ENCODE results near the gene SAMD1. TPM values are rescaled to one million over a fixed set of nuclear protein-coding genes. Genes with fewer than 3 reads are reported as not detected.

The SAMD1 gene
- total and polyA plus RNA-seq, 2 of the 13 experiments (the other 11 are each of a cell fraction or from before 2014, with no cell fraction given) = 17.5 to 45.0 TPM

DNA sequence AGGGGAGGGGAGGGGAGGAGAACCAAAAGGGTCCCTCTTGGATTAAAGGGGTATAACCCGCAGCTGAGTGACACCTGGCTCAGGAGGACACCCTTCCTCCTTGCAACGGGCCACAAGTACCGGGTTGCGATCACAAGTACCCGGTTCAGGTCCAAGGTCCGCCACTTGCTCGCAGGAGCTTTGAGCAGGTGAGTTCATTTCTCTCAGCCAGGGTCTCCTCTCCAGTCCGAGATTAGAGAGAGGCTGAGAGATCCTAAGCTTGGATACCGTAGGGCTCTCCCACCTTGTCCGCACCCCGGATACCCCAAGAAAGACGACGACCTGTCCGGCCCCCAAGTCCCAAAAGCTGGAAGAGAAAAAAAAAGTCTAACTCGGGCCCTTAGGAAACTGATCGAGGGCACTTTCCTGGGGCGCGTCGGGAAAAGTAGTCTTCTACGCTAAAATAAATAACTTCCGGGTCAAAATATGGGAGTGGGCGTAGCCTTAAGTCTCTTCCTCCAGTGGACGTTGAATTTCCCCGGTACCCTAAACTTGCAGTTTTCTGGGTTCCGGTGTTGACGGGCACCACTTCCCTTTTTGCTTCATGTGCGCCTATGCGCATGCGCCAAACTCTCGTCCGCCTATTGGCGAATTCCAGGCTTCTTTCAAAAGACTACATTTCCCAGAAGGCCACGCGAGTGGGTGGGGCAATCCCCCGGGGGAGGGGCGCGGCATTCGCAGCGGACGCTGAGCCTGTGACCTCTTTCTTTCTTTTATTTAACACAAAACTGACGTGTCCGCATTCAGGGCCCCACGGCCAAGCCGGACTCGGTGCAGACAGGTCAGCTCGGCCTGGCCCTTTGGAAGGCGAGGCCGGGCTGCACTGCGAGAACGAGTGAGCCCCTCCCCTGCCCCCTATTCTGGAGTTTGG, 9.4 kb downstream of the SAMD1 start (continued):
- TF ChIP-seq DR1 (CRISPR knock-in tag; IDR thresholded peaks at IDR 0.05) (0 out of 2 replicates have a peak, but pooled peaks have one; percentile 39), ZNF850 (CRISPR knock-in tag; conservative IDR thresholded peaks at IDR 0.05) (no peak), CEBPG (CRISPR knock-in tag; IDR thresholded peaks at IDR 0.05) (peak; percentile 83), HDAC6 (IDR thresholded peaks at IDR 0.05; ENCODE audit: low read depth, low read length) (no peak), ZNF232 (CRISPR knock-in tag; IDR thresholded peaks at IDR 0.05; ENCODE audit: borderline replicate concordance) (no peak), ZNF337 (CRISPR knock-in tag; IDR thresholded peaks at IDR 0.05; ENCODE audit: borderline replicate concordance, low read depth) (no peak), FOSL1 (CRISPR knock-in tag; IDR thresholded peaks at IDR 0.05; ENCODE audit: borderline replicate concordance) (no peak), RAD51 (IDR thresholded peaks at IDR 0.05; ENCODE audit: borderline replicate concordance) (no peak), ZNF781 (CRISPR knock-in tag; IDR thresholded peaks at IDR 0.05; ENCODE audit: borderline replicate concordance, not compliant biosample characterization) (no peak), ZNF772 (CRISPR knock-in tag; IDR thresholded peaks at IDR 0.05) (no peak), PHB2 (IDR thresholded peaks at IDR 0.05; ENCODE audit: partially characterized antibody) (no peak), POLR2AphosphoS2 (IDR thresholded peaks at IDR 0.05; ENCODE audit: low read depth, low read length) (no peak), SOX6 (IDR thresholded peaks at IDR 0.05) (no peak), SOX6 (CRISPR knock-in tag; IDR thresholded peaks at IDR 0.05) (peak; percentile 44), KMT2B (CRISPR knock-in tag; IDR thresholded peaks at IDR 0.05) (peak; percentile 68)
- TF ChIP-seq, protein P1, sequence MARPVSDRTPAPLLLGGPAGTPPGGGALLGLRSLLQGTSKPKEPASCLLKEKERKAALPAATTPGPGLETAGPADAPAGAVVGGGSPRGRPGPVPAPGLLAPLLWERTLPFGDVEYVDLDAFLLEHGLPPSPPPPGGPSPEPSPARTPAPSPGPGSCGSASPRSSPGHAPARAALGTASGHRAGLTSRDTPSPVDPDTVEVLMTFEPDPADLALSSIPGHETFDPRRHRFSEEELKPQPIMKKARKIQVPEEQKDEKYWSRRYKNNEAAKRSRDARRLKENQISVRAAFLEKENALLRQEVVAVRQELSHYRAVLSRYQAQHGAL (CRISPR knock-in tag; IDR thresholded peaks at IDR 0.05; ENCODE audit: not compliant biosample characterization) = no peak
- TF ChIP-seq, protein P2, sequence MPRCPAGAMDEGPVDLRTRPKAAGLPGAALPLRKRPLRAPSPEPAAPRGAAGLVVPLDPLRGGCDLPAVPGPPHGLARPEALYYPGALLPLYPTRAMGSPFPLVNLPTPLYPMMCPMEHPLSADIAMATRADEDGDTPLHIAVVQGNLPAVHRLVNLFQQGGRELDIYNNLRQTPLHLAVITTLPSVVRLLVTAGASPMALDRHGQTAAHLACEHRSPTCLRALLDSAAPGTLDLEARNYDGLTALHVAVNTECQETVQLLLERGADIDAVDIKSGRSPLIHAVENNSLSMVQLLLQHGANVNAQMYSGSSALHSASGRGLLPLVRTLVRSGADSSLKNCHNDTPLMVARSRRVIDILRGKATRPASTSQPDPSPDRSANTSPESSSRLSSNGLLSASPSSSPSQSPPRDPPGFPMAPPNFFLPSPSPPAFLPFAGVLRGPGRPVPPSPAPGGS (CRISPR knock-in tag; IDR thresholded peaks at IDR 0.05) = no peak
- TF ChIP-seq, protein P3, sequence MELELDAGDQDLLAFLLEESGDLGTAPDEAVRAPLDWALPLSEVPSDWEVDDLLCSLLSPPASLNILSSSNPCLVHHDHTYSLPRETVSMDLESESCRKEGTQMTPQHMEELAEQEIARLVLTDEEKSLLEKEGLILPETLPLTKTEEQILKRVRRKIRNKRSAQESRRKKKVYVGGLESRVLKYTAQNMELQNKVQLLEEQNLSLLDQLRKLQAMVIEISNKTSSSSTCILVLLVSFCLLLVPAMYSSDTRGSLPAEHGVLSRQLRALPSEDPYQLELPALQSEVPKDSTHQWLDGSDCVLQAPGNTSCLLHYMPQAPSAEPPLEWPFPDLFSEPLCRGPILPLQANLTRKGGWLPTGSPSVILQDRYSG (CRISPR knock-in tag; IDR thresholded peaks at IDR 0.05) = no peak
- TF ChIP-seq, protein P4, sequence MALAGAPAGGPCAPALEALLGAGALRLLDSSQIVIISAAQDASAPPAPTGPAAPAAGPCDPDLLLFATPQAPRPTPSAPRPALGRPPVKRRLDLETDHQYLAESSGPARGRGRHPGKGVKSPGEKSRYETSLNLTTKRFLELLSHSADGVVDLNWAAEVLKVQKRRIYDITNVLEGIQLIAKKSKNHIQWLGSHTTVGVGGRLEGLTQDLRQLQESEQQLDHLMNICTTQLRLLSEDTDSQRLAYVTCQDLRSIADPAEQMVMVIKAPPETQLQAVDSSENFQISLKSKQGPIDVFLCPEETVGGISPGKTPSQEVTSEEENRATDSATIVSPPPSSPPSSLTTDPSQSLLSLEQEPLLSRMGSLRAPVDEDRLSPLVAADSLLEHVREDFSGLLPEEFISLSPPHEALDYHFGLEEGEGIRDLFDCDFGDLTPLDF (CRISPR knock-in tag; IDR thresholded peaks at IDR 0.05) = no peak
- TF ChIP-seq, protein P5, sequence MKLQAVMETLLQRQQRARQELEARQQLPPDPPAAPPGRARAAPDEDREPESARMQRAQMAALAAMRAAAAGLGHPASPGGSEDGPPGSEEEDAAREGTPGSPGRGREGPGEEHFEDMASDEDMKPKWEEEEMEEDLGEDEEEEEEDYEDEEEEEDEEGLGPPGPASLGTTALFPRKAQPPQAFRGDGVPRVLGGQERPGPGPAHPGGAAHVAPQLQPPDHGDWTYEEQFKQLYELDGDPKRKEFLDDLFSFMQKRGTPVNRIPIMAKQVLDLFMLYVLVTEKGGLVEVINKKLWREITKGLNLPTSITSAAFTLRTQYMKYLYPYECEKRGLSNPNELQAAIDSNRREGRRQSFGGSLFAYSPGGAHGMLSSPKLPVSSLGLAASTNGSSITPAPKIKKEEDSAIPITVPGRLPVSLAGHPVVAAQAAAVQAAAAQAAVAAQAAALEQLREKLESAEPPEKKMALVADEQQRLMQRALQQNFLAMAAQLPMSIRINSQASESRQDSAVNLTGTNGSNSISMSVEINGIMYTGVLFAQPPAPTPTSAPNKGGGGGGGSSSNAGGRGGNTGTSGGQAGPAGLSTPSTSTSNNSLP (IDR thresholded peaks at IDR 0.05; ENCODE audit: low read depth, low read length) = no peak
- TF ChIP-seq, protein P6, sequence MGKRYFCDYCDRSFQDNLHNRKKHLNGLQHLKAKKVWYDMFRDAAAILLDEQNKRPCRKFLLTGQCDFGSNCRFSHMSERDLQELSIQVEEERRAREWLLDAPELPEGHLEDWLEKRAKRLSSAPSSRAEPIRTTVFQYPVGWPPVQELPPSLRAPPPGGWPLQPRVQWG (CRISPR knock-in tag; IDR thresholded peaks at IDR 0.05; ENCODE audit: borderline replicate concordance, low read depth) = no peak
